NCI-H748 treated with DMSO at 0.1 percent for 48 hours (cell line): ENCODE results near the gene MYZAP.

ENCODE experiments used
- DNase-seq: peaks from one replicate; lab custom pipeline; 2025; lab: John Stamatoyannopoulos, UW

Gene MYZAP

GRCh38 chr15:57562196-57562769 is 29.4 kb upstream of the MYZAP start:
- no peak for DNase-seq

- no peak for DNase-seq
These were observed 28.3 kb upstream of the MYZAP start for GRCh38 chr15:57563416-57563815.

GRCh38 chr15:57565311-57565710 is 26.4 kb upstream of the MYZAP start:
- DNase-seq, result no peak

GRCh38 chr15:57566834-57567233 is 24.9 kb upstream of the MYZAP start:
- DNase-seq, result no peak

- DNase-seq, result no peak
These were observed 23.8 kb upstream of the MYZAP start for GRCh38 chr15:57567891-57568290.

GRCh38 chr15:57568299-57568698 is 23.4 kb upstream of the MYZAP start:
- no peak for DNase-seq

GRCh38 chr15:57570340-57570739 is 21.4 kb upstream of the MYZAP start:
- DNase-seq, result no peak

- no peak for DNase-seq
These were observed 20.7 kb upstream of the MYZAP start for GRCh38 chr15:57570994-57571393.

- DNase-seq, result no peak
These were observed 20.0 kb upstream of the MYZAP start for GRCh38 chr15:57571725-57572124.

GRCh38 chr15:57572468-57572867 is 19.2 kb upstream of the MYZAP start:
- DNase-seq, result no peak

GRCh38 chr15:57573151-57573550 is 18.6 kb upstream of the MYZAP start:
- DNase-seq, result no peak

GRCh38 chr15:57575363-57575762 is 16.3 kb upstream of the MYZAP start:
- no peak for DNase-seq

- no peak for DNase-seq
These were observed 13.3 kb upstream of the MYZAP start for GRCh38 chr15:57578288-57578900.

GRCh38 chr15:57580428-57580827 is 11.3 kb upstream of the MYZAP start:
- no peak for DNase-seq

- no peak for DNase-seq
These were observed 10.8 kb upstream of the MYZAP start for GRCh38 chr15:57580866-57581265.

GRCh38 chr15:57582090-57582489 is 9.6 kb upstream of the MYZAP start:
- DNase-seq, result no peak

GRCh38 chr15:57583282-57583681 is 8.4 kb upstream of the MYZAP start:
- no peak for DNase-seq

GRCh38 chr15:57583720-57584119 is 8.0 kb upstream of the MYZAP start:
- DNase-seq, result no peak

GRCh38 chr15:57586661-57587424 is 4.9 kb upstream of the MYZAP start:
- DNase-seq, result no peak

- DNase-seq, result no peak
These were observed 2.4 kb upstream of the MYZAP start for GRCh38 chr15:57589281-57589680.

GRCh38 chr15:57589754-57590153 is 1.9 kb upstream of the MYZAP start:
- no peak for DNase-seq

- DNase-seq, result no peak
These were observed 375 bp upstream of the MYZAP start for GRCh38 chr15:57591237-57591821.

- DNase-seq, result no peak
These were observed 722 bp downstream of the MYZAP start for GRCh38 chr15:57592426-57592825.
